T-helper 1 cell treated with Interleukin-12 subunit alpha and Interleukin-12 subunit beta and Interleukin-4 antibody, amounts not matched to agents 30 ng/mL and 1 ng/mL, for 36 hours (primary cell): ENCODE measurements around the gene CYP17A1. TPM values are rescaled to one million over a fixed set of nuclear protein-coding genes. Genes with fewer than 3 reads are reported as not detected.
"Not testable (repeated sequence)": the region's sequence is repeated elsewhere in the genome, so short reads cannot be mapped to it uniquely, and the experiment has no call there.

Experiments
- intact Hi-C: fragments of 100-400 bp; cut with micrococcal nuclease; formaldehyde crosslinking; loops from one replicate; pipeline ENCODE4 v1.15.1; 2024
- total RNA-seq: library from RNA; stranded (reverse); gene quantifications from 2 replicates; pipeline ENCODE4 v1.2.3, GENCODE V29; 2022

The CYP17A1 gene
- total RNA-seq, 1 donor from 2014 or later: not detected

DNA sequence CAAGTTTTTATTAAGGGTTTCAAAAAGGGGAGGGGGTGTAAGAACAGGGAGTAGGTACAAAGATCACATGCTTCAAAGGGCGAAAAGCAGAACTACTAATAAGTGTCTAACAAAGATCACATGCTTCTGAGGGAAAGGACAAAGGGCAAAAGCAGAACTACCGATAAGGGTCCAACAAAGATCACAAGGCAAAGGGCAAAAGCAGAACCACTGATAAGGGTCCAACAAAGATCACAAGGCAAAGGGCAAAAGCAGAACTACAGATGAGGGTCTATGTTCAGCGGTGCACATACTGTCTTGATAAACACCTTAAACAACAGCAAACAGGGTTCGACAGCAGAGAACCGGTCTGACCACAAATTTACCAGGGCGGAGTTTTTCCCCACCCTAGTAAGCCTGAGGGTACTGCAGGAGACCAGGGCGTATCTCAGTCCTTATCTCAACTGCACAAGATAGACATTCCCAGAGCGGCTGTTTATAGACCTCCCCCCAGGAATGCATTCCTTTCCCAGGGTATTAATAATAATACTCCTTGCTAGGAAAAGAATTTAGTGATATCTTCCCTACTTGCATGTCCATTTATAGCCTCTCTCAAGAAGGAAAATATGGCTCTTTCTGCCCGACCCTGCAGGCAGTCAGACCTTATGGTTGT is 1.2 kb upstream of the CYP17A1 start:
- intact Hi-C loops: not testable (repeated sequence)

DNA sequence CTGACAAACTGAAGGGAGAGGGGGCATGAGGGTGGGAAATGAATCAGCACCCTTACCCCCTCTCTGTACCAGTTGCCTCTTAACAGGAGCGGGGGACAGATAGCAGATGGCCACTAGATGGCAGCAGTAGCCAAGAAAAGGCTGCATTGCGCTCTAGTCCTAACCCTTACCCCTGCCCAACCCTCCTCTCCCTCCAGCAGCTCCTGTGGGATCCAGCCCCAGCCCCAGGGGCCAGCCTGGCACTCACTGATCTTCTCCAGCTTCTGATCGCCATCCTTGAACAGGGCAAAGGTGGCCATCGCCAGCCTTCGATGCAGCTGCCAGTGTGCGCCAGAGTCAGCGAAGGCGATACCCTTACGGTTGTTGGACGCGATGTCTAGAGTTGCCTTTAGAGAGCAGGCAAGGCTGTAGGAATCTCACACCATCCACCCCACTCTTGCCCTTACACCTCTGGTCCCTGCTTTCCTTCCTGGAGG is 2.2 kb downstream of the CYP17A1 start:
- intact Hi-C loops: loop anchor here (1.0 kb wide), 7 partner anchors 66 to 650 kb away; partner anchors contain the start of genes ATP5MK and PDCD11

DNA sequence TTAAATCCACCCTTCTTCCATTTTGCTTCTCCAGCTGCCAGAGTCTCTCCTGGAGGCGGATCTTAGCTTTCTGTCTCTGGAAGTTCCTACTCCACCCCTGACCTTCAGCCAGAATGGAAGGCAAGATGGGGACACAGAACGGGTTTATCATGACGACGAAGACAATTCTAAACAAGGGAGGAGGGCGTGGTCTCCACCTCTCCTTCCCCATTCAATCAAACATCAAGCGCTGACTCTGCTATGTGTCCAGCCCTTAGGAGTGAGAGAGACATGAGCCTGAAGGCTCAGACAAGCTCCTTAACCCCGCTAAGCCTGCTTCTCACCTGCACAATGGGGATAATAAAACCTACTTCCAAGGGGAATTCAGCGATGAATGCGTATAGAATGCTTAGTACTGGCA is 3.1 kb downstream of the CYP17A1 start:
- intact Hi-C loops: no loop called here

DNA sequence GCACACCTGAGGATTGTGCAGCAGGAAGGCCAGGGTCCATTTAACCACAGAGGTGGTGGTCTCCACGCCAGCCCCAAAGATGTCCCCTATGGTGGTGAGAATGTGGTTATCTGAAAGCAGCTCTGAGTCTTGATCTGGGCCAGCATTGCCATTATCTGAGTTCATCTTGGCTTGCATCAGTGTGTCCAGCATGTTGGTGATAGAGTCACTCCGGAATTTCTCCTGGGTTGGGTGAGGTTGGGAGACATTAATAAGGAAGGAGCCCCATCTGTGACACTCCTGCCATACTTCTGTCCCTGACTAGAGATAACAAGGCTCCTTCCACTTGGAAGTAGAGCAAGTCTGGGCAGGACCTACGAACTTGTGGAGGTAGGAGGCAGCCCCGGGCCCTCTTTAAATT is 4.2 kb downstream of the CYP17A1 start:
- intact Hi-C loops: no loop called here

DNA sequence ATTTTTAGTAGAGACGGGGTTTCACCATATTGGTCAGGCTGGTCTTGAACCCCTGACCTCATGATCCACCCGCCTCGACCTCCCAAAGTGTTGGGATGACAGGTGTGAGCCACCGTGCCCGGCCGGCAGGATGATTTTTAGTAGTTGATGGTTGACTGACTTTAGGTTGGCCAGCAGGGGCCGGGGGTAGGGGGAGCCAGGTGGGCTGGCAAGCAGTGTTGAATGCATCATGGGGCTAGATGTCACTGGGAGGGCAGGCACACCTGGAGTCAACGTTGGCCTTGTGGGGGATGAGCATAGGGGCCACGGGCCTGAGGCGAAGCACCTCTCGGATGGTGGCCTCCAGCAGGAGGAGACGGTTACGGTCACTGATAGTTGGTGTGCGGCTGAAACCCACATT is 5.0 kb downstream of the CYP17A1 start:
- intact Hi-C loops: no loop called here

DNA sequence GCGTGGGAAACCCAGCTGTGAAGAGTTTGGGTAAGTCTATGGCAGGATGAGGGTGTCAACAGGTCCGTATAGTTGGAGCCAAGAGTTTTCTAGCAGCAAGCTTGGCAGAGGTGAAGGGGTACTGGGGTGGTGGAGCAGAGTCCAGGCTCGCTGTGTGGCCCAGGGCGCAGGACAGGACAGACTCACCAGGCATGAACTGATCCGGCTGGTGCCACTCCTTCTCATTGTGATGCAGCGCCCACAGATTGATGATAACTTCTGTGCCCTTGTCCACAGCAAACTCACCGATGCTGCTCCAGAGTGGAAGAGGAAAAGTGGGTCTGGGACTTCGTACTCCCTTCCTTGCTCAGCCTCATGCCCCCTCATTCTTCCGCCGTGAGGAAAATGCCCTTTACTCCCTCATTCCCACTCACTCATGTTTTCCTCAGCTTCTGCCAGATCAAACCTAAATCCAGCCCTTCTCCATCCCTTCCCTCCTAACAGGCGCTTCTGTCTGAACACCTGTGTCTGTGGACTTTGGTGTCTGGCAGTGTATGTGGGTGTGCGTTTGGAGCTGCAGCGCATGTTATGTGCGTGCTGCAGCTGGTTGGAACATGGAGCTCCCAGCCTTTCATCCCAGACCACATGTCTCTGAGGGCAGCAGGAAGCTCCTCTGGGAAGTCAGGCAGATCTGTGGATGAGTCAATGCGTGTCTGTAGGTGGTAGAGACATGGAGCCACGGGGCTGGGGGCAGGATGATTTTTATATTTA is 5.7 kb downstream of the CYP17A1 start:
- intact Hi-C loops: no loop called here

DNA sequence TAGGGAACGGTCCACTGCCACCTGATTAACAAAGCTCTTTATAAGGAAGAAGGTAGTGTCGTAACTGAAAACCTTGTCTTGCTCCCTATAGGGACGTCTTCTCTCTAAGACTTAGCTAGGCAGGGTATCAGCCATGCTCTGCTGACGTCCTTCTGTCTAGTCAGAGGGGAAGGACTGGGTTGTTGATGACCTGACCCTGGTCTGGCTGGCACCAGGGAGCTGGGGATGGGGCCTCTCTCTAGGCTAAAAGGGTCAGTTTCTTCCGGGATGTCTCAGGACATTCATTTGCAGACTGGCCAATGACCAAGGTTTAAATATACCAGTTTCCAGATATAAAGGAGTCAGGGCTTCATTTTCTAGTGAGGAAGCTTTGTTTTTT is 9.6 kb downstream of the CYP17A1 start:
- intact Hi-C loops: no loop called here

DNA sequence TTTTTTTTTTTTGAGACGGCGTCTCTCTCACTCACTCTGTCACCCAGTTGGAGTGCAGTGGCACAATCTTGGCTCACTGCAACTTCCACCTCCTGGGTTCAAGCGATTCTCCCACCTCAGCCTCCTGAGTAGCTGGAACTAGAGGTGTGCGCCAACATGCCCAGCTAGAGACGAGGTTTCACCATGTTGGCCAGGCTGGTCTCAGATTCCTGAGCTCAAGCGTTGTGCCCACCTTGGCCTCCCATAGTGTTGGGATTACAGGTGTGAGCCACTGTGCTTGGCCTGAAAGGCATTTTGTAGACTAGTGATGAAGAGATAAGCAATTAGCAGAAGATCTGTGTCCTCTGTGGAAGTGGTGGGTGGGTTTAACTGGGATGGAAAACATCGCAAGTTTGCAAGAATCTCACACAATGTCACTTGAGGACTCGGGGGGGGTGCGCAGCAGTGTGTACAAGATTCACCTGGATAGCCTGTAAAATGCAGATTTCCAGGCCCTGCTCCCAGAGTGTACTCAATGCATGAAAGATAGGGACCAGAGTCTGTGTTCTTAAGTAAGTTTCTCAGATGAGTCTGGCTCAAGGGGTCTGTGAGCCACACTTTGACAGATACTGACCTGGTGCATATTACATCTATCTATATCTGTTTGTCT is 10.9 kb downstream of the CYP17A1 start:
- intact Hi-C loops: no loop called here

DNA sequence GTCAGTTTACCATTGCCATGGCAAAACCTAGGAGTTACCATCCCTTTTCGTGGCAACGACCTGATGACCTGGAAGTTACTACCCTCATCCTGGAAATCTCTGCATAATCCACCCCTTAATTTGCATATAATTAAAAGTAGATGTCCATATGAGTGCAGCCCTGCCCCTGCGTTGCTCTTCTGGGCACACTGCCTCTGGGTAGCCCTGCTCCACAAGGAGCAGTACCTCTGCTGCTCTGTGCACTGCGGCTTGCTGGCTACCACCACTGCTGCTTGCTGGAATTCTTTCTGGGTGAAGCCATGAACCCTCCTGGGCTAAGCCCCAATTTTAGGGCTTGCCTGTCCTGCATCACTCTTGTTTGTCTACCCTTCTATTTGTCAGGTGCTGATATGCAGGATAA is 12.5 kb downstream of the CYP17A1 start:
- intact Hi-C loops: no loop called here

DNA sequence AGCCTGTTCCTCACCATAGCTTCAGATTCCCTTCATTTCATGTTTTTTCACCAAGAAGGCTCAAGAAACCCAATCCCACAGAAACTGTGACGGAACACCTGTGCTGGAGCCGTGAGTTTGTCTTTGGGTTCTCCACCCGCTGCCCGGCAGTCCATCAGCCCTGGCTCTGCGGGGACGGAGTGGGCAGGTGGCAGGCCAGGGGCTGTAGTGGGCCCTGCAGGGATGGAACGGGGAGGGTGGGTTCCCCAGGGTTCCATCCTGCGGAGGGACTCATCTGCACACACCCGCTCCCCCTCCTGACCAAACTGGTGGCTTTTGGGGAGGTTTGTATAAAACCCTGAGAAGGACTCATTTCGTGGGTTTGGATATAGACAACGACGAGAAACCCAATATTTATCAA is 15.0 kb downstream of the CYP17A1 start:
- intact Hi-C loops: no loop called here

DNA sequence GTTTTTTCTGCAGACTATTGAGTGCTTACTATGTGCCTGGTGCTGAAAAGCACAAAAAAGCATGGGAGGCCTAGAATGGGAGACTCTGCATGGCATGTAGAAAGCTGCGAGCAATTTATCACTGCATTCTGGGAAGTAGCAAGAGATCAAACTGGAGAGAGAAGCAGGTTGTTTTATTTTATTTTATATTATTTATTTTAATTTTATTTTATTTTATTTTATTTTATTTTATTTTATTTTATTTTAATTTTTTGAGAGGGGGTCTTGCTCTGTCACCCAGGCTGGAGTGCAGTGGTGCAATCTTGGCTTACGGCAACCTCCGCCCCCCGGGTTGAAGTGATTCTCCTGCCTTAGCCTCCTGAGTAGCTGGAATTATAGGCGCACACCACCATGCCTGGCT is 17.2 kb downstream of the CYP17A1 start:
- intact Hi-C loops: not testable (repeated sequence)

DNA sequence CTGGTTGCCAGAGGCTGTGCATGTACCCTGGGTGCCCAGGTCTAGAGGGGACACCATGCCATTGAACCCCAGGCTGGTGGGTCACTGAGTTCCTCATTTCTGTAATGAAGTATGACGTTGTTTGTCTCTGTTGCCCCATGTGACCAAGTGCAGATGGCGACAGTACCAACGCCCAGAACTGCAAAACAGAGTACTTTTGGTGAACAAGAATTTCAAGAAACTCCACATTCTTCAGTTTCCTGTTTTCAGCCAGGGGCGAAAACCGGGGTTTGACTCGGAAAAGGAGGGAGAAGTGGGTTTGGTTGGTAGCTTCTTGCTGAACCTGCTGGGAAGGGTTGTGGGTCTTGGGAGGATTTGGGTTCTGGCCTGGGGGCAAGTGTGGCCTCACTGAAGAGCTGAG is 18.2 kb downstream of the CYP17A1 start:
- intact Hi-C loops: no loop called here

DNA sequence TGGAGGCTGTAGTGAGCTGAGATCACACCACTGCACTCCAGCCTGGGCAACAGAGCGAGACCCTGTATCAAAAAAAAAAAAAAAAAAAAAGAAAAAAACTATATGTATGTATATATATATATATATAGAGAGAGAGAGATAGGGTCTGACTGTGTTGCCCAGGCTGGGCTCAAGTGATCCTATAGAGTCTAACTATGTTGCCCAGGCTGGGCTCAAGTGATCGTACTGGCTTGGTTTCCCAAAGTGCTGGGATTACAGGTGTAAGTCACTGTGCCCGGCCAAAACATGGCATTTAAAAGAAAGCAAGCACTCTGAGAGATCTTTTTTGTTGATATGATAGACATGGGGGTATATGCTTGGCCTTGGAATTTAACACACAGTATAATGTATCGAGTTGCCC is 20.0 kb downstream of the CYP17A1 start:
- intact Hi-C loops: no loop called here

DNA sequence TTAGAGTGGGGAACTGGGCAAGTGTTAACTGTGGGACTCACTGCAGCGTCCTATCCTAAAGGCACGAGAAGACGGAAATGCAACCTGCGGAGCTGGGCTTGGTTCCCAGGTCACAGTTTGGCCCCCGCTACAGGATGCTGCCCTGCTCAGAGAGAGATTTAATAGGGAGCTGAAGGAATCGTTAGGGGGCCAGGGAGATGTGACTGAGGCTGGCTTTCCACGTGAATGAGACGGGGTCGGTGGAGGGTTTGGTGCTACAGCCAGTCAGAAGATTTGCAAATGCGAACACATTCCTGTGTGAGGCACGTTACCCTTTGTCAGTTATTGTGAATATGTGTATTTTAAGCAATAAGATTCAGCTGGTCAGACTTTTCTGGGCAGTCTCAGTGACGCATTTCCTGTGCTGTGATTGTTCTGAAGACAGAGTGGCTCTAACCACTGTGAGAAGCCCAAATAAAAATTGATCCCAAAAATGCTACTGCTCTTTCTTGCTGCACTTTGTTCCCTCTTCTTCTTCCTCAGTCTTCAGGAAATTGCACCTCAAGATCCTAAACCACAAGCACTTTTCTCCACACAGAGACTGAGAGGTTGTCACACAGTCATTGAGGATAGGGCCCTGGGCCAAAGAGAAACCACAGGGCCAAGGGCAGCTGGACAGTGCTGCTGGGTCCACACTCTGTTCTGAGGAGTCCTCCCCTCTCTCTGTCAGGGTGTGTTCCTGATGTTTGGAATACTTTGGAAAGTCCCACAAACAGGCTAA is 21.2 kb downstream of the CYP17A1 start:
- intact Hi-C loops: no loop called here

DNA sequence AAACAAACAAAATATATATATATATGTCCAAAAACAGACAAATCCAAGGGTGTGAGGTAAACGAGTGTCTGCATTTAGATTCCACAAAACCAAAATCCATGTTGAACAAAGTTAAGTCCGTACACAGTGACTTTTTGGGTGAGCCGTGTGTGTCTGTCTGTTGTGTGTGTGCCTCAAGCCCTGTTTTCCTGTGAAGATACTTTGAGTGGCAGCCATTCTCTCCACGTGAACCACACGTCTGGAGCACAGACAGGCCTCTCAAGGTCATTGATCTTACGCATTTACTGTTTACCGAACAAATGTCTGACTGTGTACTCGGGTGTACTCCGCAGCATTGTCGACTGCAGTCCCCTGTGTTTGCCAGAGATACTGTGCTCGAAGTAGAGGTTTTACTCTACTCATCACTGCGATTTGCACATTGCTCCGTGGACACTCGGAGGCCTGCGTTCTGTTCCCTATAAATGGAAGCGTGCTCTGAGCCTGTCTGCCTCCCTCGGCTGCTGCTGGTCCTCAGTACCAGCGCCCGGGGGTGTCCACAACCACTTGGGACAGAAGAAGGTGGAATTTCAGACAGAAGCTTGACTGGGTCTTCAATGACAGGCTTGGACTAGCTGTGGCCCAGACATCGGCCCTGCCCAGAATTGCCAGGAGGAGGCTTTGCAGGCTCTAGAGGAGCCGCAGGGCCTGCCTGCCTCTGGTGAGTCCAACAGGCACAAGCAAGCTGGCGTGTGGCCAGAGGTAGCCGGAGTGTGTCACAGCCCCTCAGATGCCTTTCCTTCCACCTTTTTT is 22.1 kb downstream of the CYP17A1 start:
- intact Hi-C loops: no loop called here

DNA sequence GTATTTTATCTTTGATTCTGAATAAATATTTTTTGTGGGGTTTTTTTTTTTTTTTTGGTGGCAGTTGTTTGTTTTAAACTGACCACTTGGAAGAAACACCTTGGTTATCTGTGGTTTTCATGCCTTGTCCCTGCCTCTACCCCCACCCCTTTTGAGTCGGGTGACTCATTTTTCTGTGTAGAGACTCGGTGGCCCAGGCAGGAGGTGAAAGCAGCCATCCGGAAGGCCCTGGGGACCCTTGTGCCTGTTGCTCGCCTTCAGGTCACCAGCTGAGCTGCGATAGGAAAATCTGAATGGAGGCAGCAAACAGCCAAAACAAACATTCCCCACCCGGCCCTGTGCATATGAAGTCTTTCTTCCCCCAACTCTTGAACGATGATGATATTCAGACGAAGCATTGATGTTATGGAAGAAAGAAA is 22.8 kb downstream of the CYP17A1 start:
- intact Hi-C loops: no loop called here

DNA sequence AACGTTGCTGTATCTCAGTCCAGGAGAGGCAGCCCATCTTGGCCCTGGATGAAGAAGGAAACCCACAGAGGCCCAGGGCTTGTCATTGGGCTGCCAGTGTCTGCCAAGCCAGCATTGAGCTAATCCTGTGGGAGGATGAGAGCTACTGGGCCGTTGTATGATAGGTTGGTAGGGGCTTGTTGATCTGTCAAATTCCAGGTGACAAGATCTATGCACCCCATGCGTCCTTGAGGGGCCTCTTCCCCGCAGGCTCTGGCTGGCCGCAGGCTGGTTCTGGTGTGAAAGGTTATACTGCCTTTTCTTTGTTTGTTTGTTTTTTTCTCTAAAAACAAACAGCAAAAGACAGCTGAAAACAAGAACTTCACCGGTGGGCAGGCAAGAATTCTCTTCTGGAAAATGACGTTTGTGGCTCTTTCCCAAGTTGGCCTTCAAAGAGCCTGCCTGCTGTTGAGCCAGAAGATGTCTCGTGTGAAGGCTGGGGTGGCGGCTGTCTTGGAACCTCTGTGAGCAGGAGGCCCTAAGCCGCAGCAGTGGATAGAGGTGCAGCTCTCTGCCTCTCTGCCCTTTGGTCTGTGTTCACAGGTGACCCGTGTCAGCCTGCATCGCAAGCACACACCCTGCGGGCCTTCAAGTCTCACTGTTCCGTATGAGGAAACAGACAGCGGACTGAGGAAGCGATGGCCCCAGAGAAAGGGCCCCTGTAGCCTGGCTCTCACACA is 23.3 kb downstream of the CYP17A1 start:
- intact Hi-C loops: no loop called here

DNA sequence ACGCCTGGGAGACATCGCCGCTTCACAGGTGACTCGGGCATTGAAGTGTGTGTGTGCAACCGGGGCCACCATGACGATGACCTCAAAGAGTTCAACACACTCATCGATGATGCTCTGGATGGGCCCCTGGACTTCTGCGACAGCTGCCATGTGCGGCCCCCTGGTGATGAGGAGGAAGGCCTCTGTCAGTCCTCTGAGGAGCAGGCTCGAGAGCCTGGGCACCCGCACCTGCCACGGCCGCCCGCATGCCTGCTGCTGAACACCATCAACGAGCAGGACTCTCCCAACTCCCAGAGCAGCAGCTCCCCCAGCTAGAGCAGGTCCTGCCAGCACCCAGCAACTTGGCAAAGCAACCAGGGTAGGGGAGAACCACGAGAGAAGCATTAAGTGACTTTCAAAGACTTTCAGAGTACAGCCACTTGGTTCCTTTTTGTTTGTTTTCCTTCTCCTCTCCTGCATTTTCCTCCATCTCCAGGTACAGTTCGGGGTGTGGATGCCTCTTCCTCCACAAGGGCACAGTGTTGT is 24.1 kb downstream of the CYP17A1 start:
- intact Hi-C loops: no loop called here

DNA sequence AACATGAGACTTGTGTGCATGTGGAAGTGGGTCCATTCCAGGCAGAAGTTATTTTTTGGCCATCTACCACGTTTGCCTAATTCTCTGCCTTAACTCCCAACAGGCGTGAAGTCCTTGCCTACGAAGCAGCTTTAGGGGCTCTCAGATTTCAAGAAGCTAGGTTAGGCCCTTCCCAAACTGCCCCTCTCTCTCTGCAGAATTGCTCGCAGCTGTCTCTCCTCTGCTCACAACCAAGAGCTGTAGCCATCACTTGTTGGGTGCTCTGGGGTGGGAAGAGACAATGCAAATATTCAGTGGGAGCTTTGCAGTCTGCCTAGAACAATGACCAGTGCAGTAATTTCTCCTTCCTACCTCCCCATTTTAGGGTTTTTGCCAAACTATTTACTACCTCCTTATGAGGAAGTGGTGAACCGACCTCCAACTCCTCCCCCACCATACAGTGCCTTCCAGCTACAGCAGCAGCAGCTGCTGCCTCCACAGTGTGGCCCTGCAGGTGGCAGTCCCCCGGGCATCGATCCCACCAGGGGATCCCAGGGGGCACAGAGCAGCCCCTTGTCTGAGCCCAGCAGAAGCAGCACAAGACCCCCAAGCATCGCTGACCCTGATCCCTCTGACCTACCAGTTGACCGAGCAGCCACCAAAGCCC is 24.9 kb downstream of the CYP17A1 start:
- intact Hi-C loops: no loop called here
